ENCODE results near the gene NPAT. TPM values are rescaled to one million over a fixed set of nuclear protein-coding genes. Genes with fewer than 3 reads are reported as not detected.

The NPAT gene
- polyA plus RNA-seq, 1 donor from 2014 or later, result 10.8 TPM

DNA sequence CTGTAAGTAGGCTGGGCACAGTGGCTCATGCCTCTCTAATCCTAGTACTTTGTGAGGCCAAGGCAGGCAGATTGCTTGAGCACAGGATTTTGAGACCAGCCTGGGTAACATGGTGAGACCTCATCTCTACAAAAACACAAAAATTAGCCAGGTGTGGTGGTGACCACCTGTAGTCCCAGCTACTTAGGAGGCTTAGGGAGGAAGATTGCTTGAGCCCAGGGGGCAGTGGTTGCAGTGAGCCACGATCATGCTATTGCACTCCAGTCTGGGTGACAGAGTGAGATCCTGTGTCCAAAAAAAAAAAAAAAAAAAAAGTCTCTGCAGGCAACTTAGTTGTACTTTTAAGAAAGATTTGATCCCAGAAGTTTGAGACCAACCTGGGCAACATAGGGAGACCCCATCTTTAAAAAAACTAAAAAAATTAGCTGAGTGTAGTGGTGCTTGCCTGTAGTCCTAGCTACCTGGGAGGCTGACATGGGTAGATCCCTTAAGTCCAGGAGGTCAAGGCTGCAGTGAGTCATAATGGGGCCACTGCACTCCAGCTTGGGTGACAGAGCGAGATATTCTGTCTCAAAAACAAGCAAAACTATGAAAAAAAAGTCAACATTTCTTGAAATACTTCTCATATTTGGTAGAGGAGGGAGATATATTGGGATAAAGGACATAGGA, 11.0 kb upstream of the NPAT start:
- H3K4me2 ChIP-seq (ENCODE audit: low read length), result no peak overlapping the region
- TF ChIP-seq, protein P1, sequence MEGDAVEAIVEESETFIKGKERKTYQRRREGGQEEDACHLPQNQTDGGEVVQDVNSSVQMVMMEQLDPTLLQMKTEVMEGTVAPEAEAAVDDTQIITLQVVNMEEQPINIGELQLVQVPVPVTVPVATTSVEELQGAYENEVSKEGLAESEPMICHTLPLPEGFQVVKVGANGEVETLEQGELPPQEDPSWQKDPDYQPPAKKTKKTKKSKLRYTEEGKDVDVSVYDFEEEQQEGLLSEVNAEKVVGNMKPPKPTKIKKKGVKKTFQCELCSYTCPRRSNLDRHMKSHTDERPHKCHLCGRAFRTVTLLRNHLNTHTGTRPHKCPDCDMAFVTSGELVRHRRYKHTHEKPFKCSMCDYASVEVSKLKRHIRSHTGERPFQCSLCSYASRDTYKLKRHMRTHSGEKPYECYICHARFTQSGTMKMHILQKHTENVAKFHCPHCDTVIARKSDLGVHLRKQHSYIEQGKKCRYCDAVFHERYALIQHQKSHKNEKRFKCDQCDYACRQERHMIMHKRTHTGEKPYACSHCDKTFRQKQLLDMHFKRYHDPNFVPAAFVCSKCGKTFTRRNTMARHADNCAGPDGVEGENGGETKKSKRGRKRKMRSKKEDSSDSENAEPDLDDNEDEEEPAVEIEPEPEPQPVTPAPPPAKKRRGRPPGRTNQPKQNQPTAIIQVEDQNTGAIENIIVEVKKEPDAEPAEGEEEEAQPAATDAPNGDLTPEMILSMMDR (IDR thresholded peaks at IDR 0.05; ENCODE audit: poor library complexity, severe bottlenecking), result no peak
- no peak for TF ChIP-seq TAF1 (IDR thresholded peaks at IDR 0.05; ENCODE audit: low read depth)
- no peak for TF ChIP-seq SMC3 (conservative IDR thresholded peaks at IDR 0.05; ENCODE audit: poor library complexity)
- TF ChIP-seq, protein P2, sequence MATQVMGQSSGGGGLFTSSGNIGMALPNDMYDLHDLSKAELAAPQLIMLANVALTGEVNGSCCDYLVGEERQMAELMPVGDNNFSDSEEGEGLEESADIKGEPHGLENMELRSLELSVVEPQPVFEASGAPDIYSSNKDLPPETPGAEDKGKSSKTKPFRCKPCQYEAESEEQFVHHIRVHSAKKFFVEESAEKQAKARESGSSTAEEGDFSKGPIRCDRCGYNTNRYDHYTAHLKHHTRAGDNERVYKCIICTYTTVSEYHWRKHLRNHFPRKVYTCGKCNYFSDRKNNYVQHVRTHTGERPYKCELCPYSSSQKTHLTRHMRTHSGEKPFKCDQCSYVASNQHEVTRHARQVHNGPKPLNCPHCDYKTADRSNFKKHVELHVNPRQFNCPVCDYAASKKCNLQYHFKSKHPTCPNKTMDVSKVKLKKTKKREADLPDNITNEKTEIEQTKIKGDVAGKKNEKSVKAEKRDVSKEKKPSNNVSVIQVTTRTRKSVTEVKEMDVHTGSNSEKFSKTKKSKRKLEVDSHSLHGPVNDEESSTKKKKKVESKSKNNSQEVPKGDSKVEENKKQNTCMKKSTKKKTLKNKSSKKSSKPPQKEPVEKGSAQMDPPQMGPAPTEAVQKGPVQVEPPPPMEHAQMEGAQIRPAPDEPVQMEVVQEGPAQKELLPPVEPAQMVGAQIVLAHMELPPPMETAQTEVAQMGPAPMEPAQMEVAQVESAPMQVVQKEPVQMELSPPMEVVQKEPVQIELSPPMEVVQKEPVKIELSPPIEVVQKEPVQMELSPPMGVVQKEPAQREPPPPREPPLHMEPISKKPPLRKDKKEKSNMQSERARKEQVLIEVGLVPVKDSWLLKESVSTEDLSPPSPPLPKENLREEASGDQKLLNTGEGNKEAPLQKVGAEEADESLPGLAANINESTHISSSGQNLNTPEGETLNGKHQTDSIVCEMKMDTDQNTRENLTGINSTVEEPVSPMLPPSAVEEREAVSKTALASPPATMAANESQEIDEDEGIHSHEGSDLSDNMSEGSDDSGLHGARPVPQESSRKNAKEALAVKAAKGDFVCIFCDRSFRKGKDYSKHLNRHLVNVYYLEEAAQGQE (IDR thresholded peaks at IDR 0.05; ENCODE audit: borderline replicate concordance), result no peak
- no peak for TF ChIP-seq MXI1 (conservative IDR thresholded peaks at IDR 0.05; ENCODE audit: poor library complexity, severe bottlenecking)
- no peak overlapping the region for H3K4me3 ChIP-seq (ENCODE audit: low read length)
- H3K9ac ChIP-seq (ENCODE audit: low read length), result no peak overlapping the region
- no peaks in the 10 kb centered on the region for H3K9me3 ChIP-seq (ENCODE audit: low read length)
- no peak overlapping the region for H2AFZ ChIP-seq (ENCODE audit: low read depth, low read length)
- H3K27me3 ChIP-seq (ENCODE audit: insufficient read depth, low read depth, low read length), result no peaks in the 10 kb centered on the region
- H3F3A ChIP-seq (ENCODE audit: insufficient read depth, low read length, poor library complexity, severe bottlenecking), result no peaks in the 10 kb centered on the region
- H3K9me2 ChIP-seq (ENCODE audit: insufficient read depth, low read length), result no peaks in the 10 kb centered on the region
- H3K79me2 ChIP-seq (replicated peaks; ENCODE audit: insufficient read depth, low read length), result no peaks in the 10 kb centered on the region
- H3K36me3 ChIP-seq (ENCODE audit: insufficient read depth, low read length), result peaks cover 3% of the 10 kb centered on the region
- H3K27ac ChIP-seq (ENCODE audit: low read length), result no peak overlapping the region
- H4K20me1 ChIP-seq (ENCODE audit: insufficient read depth), result no peaks in the 10 kb centered on the region

DNA sequence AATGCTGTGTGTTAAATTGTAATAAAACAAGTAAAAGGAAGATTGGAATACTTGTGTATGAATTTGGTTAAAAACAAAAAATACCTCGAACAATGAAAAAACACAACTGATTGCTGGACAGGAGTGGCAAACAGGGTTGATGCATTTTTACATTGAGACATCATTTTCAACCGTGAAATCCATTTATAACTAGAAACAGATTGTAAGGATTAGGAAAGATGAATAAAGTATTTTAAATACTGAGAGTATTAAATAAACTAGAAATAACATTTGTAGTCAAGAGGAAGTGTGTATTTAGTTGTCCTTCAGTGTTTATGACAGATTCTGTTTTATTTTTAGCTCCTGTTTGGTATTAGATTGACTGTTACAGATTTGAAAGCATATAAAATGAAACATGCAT, 5.8 kb upstream of the NPAT start:
- no peak overlapping the region for H3K9ac ChIP-seq (ENCODE audit: low read length)
- H3K79me2 ChIP-seq (replicated peaks; ENCODE audit: insufficient read depth, low read length), result peaks cover 23% of the 10 kb centered on the region
- no peaks in the 10 kb centered on the region for H4K20me1 ChIP-seq (ENCODE audit: insufficient read depth)
- no peak overlapping the region for H3K27ac ChIP-seq (ENCODE audit: low read length)
- no peaks in the 10 kb centered on the region for H3F3A ChIP-seq (ENCODE audit: insufficient read depth, low read length, poor library complexity, severe bottlenecking)
- H3K4me2 ChIP-seq (ENCODE audit: low read length), result no peak overlapping the region
- H3K36me3 ChIP-seq (ENCODE audit: insufficient read depth, low read length), result peaks cover 9% of the 10 kb centered on the region
- H2AFZ ChIP-seq (ENCODE audit: low read depth, low read length), result no peak overlapping the region
- no peaks in the 10 kb centered on the region for H3K27me3 ChIP-seq (ENCODE audit: insufficient read depth, low read depth, low read length)
- TF ChIP-seq RAD21 (conservative IDR thresholded peaks at IDR 0.05) (no peak), EZH2 (IDR thresholded peaks at IDR 0.05; ENCODE audit: borderline replicate concordance, insufficient read depth, low read length, poor library complexity, severe bottlenecking) (no peak), EP300 (conservative IDR thresholded peaks at IDR 0.05; ENCODE audit: poor library complexity, severe bottlenecking) (no peak), POLR2AphosphoS5 (IDR thresholded peaks at IDR 0.05) (no peak), MXI1 (conservative IDR thresholded peaks at IDR 0.05; ENCODE audit: poor library complexity, severe bottlenecking) (no peak), SMC3 (conservative IDR thresholded peaks at IDR 0.05; ENCODE audit: poor library complexity) (no peak), TAF1 (IDR thresholded peaks at IDR 0.05; ENCODE audit: low read depth) (no peak)
- TF ChIP-seq, protein P2 (IDR thresholded peaks at IDR 0.05; ENCODE audit: borderline replicate concordance), result no peak
- TF ChIP-seq, protein P1 (IDR thresholded peaks at IDR 0.05; ENCODE audit: poor library complexity, severe bottlenecking), result no peak
- H3K9me3 ChIP-seq (ENCODE audit: low read length), result no peaks in the 10 kb centered on the region
- no peak overlapping the region for H3K4me3 ChIP-seq (ENCODE audit: low read length)
- H3K9me2 ChIP-seq (ENCODE audit: insufficient read depth, low read length), result no peaks in the 10 kb centered on the region
